CD4-positive, alpha-beta T cell treated with Interleukin-15 for 4 hours (primary cell): ENCODE measurements around the gene NOP58.
"Not testable (repeated sequence)": the region's sequence is repeated elsewhere in the genome, so short reads cannot be mapped to it uniquely, and the experiment has no call there.

ENCODE experiments used
- DNase-seq: peaks from one replicate; pipeline ENCODE4 v3.0.0-alpha.2; 2020; ENCODE audit warnings: low spot score

The NOP58 gene

DNA sequence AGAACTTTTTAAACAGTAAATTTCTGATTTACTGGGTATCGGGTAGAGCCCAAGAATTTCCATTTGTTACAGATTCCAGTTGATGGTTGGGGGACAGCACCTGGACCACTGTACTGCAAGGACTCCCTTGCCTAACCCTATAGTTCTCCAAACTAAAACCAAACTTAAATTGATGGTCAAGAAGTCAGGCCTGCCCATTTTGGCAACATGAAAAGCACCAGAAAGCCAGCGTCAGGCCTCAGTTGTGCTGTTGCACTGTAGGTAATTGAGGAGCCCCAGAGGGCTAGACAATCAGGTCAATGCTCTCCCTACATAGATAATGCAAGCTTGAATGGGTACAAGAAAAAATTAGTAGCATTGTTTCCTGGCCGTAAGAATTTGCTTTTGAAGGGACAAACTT lies 40.5 kb downstream of the NOP58 start:
- no peak for DNase-seq

DNA sequence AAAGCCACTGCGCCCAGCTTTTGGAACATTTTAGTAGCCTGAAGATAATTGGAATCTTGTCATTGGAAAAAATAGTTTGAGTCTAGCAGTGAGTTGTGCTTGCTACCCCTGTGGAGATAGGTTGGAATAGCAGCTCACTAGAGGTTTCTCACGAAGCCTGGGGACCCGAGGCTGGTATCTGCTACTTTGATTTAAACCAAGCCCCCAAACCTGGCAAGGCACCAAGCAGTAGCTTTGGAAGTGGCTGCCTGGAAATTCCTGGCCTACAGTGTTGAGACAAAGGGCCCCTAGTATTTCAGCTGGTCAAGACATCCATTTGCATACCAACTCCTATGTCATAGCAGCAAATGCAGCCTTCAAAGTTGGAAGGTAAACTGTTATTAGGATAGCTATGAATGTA lies 42.1 kb downstream of the NOP58 start:
- DNase-seq = no peak

DNA sequence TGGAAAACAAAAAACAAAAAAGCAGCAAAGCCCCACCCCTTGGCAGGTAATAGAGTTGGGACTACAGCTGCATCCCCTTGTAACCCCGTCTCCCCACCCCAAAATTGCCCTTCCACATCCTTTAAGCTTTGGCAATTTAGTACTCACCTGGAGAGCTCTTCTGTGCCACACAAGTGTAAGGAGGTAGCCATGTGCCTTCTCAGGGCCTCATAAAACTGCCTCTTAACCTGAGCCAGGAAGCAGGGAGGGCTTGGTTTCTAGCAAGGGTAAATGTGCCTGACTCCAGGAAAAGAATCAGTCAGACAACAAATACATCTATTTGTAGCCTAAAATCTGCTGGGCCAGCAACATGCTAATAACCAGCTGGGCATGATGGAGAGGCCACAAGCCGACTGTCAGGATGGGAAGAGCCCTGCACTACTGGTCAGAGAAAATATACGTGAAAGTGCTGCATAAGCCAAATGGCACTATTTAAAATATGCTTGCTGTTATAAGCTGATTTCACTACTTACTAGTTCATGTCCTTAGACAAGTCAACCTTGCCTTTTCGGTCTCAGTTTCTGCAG lies 46.3 kb downstream of the NOP58 start:
- DNase-seq = no peak

DNA sequence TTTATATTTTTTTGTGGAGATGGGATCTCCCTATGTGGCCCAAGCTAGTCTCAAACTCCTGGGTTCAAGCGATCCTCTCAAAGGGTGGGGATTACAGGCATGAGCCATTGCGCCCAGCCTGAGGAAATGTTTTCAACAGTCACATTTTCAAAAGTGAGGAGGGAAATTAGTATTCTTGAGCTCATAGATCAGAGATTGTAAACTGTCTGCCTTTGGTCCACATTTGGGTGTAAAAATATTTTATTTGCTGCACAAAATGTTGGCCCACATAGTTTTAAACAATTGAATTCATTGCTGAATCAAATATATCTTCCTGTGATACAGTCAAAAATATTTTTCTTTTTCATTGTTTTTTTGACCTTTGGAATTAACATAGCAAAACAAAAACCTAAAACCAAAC lies 48.6 kb downstream of the NOP58 start:
- DNase-seq = no peak

DNA sequence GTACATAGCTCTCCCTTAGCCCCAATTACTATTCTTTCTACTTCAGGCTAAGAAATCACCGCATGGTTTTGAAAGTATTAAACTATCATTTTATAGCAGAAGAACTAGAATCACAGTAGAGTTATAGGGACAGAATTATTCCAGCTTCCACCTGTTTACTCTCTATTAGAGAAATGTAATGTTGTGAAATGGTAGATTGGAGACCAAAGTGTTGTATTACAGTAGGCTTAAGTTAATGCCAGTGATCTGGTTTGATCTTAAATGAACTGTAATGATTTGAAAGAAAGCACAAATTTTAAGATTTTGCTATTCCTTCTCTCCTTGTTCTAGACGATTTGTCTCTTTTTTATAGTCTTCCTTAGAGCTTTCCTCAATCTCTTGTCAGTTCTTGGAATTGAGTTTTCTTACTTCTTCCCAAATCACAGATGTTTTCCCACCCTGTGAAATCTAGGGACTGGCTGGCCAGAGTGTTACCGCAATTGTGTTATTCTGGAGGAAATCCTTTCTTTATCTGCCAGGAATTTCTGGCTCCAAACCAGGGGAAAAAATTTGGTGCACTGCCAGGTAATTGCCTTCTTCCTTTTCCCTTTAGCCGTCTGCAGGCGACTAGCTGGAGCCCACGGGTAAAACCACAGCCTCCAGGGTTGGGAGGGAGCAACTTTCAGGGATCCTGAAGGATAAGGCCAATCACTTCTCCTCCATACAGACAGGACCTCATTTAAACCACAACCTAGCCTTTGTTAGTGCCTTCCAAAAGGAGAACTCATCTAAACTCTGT lies 51.7 kb downstream of the NOP58 start:
- no peak for DNase-seq

DNA sequence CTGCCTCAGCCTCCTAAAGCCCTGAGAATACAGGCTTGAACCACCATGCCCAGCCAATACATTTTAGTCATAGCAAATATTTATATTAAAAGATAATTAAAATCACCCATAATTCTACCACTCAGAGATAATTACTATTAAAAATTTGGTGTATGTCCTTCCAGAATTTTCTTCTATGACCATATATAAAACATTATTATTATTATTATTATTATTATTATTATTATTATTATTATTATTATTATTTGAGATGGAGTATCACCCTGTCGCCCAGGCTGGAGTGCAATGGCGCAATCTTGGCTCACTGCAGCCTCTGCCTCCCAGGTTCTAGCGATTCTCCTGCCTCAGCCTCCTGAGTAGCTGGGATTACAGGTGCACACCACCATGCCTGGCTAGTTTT lies 54.8 kb downstream of the NOP58 start:
- not testable (repeated sequence) for DNase-seq

DNA sequence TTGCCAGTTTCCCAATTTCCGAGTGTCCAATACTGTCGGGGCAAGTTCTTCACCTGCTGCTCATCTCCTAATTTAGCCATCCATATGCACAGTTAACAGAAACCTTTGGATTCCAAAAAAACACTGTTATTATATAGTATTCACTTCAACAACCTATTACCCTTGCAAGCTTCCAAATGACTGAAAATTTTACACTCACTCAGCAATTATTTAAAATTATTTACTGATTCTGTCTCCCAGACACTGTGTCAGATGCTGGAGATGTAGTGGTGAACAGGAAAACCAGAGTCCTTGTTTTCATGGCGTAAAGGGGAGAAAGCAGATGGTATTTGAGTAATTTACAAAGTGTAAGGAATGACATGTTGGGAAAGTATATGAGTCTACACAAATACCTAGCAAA lies 56.9 kb downstream of the NOP58 start:
- DNase-seq = no peak

DNA sequence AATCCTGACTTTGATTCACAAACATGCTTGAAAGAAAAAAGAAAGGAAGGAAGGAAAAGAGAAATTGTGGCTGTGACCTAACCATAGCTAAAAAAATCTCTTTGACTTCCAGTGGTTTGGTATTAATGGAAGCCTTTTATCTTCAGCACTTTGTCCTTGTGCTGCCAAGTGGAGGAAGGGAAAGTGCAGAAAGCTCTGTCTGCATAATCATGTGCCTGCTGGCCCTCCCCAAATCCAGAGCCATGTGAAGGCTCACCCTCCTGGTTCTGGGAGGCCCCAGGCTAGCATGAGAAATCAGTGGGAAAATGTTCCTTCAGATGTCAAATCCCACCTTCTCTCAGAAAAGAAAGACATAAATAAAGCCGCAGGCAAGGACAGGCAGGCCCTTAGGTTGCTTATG lies 62.3 kb downstream of the NOP58 start:
- DNase-seq = no peak

DNA sequence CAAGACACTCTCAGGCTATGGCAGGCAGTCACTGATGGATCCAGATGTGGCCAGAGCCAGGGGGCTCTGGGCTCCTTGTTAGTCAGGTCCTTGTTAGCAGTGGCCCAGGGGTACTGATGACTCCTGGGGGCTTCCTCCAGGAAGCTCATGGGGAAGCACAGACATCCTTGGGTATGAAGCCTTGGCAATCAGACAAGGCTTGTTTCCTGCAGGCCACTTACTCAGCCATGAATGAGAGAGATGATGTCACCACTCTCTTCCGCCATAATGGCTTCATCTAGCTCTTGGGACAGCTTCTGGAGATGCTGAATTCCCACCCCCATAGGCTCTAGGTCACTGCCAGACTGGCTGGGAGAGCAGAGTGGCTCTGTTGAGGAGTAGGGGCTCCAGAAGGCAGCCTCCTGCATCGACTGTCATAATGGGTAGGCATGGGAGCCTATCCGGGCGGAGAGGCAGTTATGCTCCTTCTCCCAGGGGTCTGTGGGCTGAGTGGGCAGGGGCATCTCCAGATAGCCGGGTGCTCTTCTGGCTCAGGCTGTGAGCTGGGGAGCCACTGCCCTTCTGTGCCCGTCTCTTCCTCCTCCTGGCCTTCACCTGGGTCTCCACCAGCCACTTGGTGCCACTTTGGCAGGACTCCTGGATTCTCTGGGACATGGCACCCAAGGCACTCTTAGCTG lies 70.4 kb downstream of the NOP58 start:
- no peak for DNase-seq

DNA sequence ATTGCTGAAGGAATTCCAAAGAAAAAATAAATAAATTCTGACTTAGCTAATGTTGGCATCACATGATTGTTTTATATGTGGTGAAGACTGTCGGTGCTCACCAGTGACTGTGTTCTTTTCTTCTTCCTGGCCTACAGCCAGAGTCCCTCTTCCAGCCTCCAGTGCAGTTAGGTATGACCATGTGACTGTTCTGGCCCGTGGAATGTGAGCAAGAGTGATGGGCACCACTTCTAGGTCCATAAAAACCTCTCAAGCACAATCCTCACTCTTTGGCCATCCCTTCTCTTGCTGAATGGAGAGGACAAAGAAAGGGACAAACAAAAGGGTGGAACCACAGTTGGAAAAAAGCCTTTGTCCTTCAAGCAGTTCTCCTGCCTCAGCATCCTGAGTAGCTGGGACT lies 71.6 kb downstream of the NOP58 start:
- DNase-seq = no peak

DNA sequence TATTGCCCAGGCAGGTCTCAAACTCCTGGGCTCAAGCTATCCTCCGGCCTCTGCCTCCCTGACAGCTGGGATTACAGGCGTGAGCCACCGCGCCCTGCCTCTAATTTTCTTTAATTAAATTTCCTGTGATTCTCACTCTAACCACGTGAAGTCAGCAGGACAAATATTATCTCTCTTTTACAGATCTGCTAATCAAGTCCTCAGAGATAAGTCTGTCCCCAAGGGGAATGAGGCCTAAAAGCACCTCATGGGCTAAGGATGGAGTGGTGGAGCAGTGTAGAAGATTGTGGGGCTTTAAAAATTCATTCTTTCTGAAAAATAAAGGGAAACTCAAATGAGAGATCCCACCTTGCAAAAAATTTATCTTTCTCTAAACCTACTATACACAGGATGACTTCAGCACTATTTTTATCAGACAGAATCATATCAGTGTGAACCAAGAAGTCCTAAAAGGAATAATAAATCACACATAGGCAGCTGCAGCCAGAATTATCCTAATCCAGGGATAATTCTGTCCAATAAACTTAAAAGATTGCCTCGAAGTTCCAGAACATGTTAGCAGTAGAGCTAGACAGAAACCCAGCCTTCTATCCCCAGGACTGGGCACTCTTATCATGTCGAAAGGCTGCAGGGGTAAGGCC lies 72.3 kb downstream of the NOP58 start:
- no peak for DNase-seq

DNA sequence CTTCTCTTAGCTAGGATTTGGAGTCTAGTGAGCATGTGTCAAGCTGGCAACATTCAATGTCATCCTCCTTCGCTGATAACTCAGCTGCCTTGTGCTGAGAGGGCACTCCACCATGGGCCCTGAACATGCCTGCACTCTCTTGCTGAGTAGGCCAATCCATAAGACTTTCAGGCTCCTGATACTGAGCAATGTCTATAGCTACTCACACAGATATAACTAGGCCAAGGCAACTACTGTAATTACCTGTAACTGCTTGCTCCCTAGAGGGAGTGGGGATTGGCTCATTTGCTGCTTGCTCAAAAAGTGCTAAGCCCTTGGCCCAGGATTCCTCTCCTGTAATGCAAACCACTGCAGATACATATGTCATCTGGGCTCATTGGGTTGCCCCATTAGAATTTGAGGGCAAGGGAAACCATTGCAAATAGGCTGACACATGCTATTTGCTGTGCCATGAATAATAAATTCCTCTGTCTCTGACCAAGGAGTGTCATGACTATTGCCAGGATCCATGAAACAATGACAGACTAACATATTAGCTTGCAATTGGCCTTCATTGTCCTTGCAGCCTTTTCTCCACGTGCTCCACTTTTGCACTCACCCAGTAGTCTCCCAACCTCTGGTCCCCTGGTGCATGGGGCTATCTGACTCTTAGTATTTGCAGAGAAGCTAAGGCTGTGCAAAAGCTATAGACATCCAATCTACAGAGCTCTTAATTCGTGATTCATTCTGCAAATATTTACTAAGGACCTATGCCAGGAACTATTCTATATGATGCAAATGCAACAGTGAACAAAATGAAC lies 73.7 kb downstream of the NOP58 start:
- DNase-seq = no peak

DNA sequence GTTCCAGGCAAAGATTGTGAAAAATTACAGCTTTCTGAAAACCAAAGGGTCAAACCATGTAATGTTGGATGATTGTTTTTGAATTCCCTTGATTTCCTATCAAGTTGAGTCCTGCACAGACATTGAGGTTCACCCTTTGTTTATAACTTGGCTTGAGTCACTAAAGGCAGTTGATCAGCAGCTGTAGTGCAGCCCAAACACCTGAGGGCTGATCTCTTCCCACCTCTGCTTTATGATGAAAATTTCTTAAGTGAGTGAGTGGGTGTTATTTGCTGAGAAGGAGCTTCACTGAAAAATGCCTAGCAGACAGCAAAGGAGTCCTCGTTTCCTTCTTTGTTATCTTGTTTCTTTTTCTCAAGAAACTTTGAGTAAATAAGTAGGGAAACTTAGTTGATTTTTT lies 78.6 kb downstream of the NOP58 start:
- no peak for DNase-seq

DNA sequence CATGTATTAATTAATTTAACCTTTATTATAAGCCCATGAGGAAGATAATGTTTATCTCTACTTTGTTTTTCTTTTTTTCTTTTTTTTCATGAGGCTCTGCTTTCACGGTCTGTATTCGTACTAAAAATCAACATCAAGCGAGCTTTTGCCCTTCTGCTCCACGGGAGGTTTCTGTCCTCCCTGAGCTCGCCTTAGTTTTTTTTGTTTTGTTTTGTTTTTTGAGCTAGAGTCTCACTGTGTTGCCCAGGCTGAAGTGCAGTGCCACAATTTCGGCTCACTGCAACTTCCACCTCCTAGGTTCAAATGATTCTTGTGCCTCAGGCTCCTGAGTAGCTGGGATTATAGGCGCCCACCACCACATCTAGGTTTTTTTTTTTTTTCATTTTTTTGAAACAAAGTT lies 80.6 kb downstream of the NOP58 start:
- no peak for DNase-seq
